Islet precursor cell (in vitro differentiated cells): ENCODE results near the gene SLC16A8.

Experiments
- DNase-seq: peaks from one replicate; pipeline ENCODE4 v3.0.0-alpha.2; 2018

Gene SLC16A8

DNA sequence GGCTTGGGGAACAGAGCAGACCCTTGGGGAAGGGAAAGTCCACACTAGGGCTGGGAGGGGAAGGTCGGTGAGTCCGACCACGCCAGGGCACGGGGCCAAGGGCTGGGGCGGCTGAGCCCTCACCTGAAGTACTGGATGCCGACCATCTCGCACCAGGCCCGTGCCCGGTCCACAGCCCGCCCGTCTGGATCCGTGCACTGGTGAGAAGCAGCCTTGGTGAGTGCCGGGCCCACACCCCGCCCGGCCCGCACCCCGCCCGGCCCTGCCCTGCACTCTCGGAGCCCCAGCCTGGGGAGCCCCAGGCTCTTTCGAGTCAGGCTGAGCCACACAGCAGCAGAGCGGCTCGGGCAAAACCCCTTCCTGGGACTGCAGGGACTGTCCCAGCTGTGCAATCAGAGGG is 28.4 kb upstream of the SLC16A8 start:
- peak; percentile 37 for DNase-seq

DNA sequence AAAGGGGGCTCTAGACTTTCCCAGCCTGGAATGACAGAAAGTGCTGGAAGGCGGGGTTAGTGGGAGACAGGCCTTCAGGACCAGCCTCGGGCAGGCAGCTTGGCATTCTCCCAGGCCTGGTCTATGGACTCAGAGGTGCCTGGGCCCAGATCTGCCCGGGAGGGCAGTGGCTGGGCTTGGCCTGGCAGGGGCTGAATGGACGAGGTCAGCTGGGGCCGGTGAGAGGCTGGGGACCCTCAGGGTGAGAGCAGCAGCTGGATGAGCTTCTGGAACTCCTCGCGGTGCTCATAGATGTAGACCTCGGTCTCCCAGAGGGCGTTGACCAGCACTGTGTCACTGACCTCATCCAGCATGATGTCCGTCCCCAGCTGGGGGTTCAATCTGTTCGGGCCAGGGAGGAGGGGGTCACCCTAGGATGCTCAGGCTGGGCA is 28.0 kb upstream of the SLC16A8 start:
- DNase-seq, result peak; percentile 54

DNA sequence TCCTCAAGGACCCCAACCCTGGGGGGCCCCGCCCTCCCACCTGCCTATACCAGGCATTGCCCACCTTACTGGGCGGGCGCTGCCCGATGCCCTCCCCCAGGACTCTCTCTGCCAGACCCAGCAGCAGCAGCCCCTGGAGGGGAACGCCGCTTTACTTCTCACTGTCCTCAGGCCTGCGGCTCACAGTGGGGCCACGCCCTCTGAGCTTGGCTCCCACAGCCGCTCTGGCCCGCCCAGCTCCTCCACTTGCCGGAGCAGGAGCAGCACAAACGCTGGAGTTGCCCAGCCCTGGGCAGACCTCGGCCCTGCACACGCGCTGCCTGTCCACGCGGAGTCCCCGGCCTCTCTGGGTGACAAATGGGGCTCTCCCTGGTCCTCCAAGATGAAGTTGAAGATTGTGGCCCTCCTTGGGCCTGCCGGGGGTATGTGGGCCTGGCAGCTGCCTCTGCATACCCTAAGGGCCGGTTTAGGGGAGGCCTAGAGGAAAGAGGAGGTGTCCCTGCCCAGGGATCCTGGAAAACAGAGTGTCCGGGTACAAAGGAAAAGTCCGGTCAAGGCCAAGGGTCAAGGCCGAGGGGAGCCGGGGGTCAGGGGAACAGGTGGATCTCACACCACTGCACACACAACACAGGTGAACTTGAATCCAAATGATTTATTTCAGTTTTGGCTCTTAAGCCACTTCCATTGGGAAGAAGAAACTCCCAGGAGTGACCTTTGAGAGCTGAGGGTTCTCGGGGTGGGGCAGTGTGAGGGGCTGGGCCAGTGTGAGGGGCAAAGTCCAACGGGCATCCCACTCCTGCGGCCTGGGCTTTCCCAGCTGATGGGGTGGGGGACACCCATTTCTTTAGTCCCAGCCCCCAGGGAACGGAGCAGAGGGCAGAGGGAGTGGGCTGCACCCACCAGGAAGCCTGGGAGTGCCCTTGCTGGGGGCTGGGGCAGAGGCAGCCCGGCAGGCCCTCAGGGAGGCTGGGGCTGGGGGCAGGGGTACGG is 27.2 kb upstream of the SLC16A8 start:
- DNase-seq, result peak; percentile 81

- peak; percentile 50 for DNase-seq
Observed at GRCh38 chr22:38110008-38110862, 26.3 kb upstream of the SLC16A8 start, which contains the start of gene BAIAP2L2. Gene BAIAP2L2, minus strand, starts transcription at chr22:38110684. Its CDS starts 159 bp downstream, at chr22:38110525.

DNA sequence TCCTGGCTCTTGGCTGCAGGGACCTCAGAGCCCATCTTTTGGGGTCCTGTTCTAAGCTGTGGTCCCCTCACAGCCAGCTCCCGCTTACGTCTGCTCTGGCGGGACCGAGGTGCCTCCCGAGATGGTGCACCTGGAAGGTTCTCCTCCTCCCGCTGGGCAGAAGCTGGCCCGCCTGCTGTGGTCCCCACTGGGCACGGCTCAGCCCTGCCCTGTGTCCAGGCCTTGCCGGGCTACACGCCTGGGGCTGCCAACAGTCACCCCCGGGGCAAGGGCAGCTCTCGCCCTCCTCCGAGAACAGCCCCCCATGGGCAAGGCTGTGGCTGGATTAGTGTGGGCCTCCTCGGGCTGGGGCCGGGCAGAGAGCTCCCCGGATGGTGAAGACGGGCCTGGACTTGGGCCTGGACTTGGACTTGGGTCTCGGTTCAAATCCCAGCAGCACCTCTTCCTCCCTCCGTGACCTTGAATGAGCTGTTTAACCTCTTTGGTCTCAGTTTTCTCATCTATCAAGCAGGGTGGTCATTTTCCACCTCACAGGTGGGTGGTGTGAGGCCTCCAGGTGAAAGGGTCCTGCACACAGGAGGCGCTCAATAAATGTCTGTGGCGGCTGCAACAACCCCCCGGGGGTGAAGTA is 25.5 kb upstream of the SLC16A8 start:
- DNase-seq, result peak; percentile 49

DNA sequence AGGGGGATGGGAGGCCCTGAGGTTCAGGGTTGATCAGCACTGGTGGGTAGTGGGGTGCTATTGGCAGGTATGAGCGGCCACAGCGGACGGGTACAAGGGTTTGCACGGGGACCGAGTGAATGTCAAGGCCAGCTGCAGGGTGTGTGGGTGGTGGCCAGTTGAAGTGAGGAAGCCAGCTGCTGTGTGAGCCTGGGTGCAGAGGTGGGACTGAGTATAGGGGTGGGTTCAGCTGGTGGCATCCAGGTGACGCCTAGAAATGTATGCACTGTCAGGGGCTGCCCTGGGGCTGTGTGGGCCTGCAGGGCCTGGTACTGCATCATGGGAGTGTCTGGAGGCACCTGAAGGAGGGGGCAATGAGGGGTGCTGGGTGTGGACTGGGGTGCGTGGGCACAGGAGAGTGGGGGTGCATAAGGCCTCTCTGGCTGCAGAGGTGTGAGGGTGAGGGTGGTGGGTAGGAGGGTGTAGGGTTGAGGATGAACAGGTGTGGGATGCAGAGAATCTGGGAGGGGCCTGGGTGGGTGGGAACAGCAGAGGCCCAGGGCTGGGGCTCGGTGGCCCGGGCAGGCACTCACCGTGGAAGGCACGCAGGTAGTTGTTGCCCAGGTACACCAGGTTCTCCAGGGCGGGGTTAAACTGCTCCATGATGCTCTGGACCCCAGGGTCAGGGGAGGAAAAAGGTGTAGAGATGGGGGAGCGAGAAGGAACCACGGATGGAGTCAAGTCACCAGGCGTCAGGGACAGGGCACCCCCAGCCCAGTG is 24.8 kb upstream of the SLC16A8 start:
- no peak for DNase-seq

GRCh38 chr22:38107692-38108515 is 23.9 kb upstream of the SLC16A8 start:
- DNase-seq, result peak; percentile 52

DNA sequence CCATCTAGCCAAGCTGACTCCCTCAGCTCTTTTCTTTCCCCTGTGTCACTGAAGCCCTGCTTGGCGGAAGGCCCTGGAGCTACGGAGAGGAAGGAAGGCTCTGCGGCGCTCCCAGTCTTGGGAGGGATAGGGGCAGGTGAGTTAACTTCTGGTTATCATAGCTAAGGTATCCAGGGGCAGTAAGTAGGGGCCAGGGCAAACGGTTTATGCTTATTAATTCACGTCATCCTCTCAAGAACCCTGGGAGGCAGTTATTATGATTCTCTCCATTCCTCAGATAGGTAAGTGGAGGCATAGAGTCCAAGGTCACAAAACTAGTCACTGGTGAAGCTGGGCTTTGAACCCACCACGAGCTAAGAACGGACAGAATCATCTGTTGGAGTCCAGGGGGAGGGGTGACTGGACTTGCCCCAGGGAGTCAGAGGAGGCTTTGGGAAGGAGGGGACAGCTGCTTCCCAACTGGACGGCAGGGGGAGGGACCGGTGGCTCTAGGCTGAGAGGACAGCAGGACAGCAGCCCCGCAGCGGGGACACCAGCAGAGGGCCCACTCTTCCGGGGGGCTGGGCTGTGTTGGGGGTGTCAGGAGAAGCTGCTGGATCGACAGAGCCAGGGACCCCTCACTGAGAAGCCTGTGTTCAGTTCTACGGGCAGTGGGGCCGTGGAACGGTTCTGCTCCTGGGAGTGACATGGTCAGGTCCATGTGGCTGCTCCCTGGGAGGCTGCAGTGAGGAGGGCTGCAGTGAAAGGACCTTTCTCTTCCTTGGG is 23.0 kb upstream of the SLC16A8 start:
- peak; percentile 45 for DNase-seq

GRCh38 chr22:38104084-38104483 is 20.1 kb upstream of the SLC16A8 start:
- DNase-seq, result peak; percentile 78

DNA sequence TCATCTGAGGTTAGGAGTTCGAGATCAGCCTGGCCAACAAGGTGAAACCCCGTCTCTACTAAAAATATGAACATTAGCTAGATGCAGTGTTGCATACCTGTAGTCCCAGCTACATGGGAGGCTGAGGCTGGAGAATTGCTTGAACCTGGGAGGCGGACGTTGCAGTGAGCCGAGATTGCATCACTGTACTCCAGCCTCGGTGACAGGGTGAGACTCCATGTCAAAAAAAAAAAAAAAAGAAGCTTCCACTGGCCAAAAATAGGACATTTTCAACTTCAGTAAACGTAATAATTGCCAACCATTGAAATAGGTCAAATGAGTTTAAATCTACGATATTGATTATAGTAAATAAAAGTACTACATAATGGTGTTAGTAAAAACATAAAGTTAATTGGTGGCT is 19.7 kb upstream of the SLC16A8 start:
- no peak for DNase-seq

DNA sequence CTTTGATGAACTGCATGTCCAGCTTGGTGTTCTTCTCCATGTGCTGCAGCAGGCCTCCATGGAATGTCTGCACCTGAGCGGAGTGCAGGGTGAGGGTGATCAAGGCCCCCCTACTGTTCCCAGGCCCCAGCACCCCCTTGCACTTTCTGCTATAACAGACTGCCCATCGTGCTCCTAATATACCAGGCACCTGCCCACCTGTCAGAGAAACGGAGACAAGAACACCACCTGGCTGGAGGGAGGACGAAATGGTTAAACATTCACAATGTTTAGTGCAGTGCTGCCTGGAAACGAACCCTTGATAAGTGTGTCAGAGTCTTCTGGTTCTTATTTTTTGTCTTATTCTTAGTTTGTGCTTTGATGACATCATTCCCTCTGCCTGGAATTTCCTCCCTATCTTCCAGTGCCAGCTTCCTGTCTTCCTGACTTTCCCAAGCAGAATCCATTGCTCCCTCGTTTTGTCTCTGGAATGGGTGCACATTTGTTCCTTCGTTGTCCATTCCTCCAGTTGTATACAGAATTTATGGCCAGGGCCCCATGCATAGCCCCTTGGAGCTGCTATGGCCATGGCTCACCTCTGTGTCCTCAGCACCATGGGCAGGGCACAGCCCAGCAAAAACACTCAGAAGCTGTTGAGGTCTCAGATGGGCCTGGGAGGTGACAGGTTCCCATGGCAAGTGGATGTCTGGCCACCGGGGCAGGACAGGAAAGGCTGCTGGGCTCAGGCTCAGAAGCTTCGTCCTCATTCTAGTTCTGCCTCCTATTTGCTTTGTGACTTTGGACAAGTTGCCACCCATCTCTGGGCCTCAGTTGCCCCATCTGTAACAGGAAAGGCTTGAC is 14.6 kb upstream of the SLC16A8 start:
- no peak for DNase-seq

DNA sequence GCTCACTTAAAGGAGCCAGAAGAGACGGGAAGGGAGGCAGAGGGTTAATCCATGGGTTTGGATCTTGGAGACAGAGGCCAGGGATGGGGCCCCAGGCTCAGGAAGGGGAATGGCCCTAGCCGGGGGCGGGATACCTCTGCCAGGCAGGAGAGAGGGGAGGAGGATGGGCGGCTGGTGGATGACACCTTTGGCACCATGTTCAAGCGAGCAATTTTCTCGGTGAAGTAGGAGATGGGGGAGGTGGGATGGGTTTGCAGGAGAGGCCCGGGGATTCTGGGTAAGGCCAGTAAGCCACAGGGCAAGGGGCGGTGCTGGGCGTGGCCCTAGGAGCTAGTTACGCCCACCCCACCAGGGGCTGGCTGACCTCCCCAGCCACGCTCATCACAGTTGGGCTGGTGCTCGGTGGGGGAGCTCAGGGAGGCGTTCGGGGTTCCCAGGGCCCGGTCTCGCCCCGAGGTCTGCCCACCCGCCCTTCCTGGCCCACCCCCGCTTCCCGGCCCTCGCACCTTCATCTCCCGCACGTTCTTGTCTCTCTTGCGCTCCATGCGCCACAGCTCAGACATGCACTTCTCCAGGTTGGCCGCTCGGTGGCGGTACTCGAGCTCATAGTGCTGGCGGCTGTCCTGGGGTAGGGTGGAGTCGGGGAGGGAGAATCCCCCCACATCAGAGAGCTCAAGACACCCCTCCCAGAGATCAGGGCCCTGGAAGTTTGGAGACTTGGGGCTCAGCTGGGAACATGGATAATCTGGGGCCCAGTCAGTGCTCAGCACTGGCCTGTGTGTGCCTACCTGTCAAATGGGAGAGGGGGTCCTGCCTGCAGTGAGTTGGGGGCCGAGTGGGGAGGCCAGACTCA is 13.8 kb upstream of the SLC16A8 start:
- DNase-seq, result peak; percentile 90

DNA sequence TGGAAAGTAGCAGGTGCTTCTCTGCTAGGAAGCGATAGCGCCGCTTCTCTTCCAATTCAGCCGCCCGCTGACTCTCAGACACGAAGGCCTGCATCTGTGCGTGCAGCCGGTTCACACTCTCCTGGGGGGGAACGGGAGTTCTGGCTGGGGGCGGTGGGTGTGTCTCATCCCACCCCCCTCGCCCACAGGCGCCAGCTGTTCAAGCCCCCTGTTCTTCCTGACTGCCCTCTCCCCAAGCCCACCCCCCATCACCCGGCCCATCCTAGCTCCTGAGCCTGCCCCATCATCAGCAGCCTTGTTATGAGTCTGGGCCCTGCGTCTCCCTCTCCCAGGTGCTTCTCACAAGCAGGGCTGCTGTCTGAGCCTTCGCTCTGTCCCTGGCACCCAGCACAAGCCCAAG is 13.1 kb upstream of the SLC16A8 start:
- DNase-seq, result no peak

DNA sequence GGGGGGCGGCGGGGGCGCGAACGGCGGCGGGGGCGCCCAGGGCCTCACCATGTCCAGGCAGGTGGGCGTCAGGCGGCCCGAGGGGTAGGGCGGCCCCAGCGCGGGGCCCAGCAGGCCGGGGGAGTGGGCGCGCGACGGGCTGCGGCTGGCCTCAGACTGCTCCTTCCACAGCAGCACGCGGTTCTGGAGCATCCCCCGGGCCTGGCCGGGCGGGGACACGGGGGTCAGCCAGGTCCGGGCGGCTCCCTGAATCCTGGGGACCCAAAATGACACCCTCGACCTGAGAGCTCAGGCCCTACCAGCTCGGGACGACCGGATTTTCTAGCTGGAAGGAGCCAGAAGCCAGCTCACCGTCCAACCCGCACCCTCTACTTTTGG is 5.5 kb upstream of the SLC16A8 start:
- no peak for DNase-seq

DNA sequence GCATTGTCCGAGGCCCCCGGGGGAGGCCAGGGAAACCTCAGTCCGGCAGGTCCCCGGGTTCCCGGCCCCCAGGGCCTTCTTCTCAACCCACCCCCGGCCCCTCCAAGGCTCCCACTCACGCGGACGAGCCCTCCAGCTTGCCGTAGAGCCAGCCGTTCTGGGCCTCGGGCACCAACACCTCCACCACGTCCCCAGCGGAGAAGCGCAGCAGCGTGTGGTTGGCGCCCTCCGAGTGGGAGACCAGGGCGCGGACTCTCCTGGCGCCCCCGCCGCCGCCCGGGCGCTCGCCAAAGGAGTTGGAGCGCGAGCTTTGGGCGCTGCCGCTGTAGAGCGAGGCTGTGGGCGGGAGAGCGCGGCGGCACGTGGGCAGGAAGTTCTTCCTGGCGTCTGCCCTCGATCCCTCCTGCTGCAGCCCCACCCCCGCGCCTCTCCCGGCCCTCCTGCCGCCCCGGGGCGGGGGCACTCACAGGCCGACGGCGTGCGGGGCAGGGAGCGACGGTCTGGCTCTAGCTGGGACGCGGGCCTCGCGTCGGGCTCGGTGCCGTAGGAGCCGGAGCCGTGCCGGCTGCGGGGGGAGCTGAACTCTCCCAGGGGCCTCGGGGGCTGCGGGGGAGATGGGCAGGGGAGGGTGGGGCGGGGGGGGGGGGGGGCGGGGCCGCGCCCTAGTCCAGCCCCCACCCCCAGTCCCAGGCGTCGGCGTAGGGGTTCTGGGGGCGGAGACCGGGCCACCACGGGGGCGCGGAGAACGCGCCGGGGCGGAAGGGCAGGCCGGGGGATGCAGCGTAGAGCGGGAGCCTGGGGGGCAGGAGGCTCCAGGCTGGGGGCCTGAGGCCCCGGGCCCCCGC is 4.9 kb upstream of the SLC16A8 start:
- DNase-seq, result no peak

- DNase-seq, result no peak
Observed at GRCh38 chr22:38087855-38088254, 3.9 kb upstream of the SLC16A8 start.

DNA sequence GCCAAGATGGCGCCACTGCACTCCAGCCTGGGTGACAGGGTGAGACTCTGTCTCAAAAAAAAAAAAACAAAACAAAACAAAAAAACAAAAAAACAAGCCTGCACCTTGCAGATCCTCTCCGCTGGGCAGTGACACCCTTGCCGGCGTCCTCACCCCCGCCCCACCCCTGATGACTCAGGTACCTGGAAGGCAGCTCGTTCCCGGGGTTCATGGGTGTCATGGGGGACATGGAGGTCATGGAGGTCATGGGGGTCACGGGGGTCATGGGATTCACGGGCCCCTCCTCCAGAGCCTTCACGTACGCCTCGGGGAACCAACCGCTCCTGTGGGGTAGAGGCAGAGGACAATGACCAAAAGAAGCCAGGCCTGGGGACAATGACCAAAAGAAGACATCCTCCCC is 3.0 kb upstream of the SLC16A8 start:
- DNase-seq, result no peak
